Activated effector memory CD4-positive, alpha-beta T cell treated with anti-CD3 and anti-CD28 coated beads, Interleukin-2, amount 50 U/mL, for 16 hours (primary cell): ENCODE data around the gene HES5.
A peak's percentile ranks its signal among the peaks of the same experiment; 100 is the strongest.

Experiments
- DNase-seq: peaks from one replicate; pipeline ENCODE4 v3.0.0-alpha.2; 2020

The HES5 gene

GRCh38 chr1:2546515-2547209 lies 16.6 kb upstream of the HES5 start:
- DNase-seq: peak; percentile 94

- DNase-seq: peak; percentile 95
Measured at GRCh38 chr1:2545754-2546514, 15.9 kb upstream of the HES5 start.

- no peak for DNase-seq
Measured at GRCh38 chr1:2544875-2545640, 15.0 kb upstream of the HES5 start.

GRCh38 chr1:2544093-2544874 lies 14.2 kb upstream of the HES5 start:
- no peak for DNase-seq

GRCh38 chr1:2543543-2544092 lies 13.6 kb upstream of the HES5 start:
- DNase-seq: peak; percentile 78

- DNase-seq: no peak
Measured at GRCh38 chr1:2542246-2542915, 12.3 kb upstream of the HES5 start.

- DNase-seq: no peak
Measured at GRCh38 chr1:2541619-2542245, 11.7 kb upstream of the HES5 start.

- DNase-seq: no peak
Measured at GRCh38 chr1:2540816-2541492, 10.9 kb upstream of the HES5 start.

- DNase-seq: peak; percentile 76
Measured at GRCh38 chr1:2539312-2539907, 9.3 kb upstream of the HES5 start.

GRCh38 chr1:2538872-2539271 lies 8.8 kb upstream of the HES5 start:
- no peak for DNase-seq

GRCh38 chr1:2538376-2538775 lies 8.3 kb upstream of the HES5 start:
- DNase-seq: no peak

GRCh38 chr1:2537784-2538115 lies 7.7 kb upstream of the HES5 start:
- no peak for DNase-seq

GRCh38 chr1:2535981-2536380 lies 5.9 kb upstream of the HES5 start:
- no peak for DNase-seq

GRCh38 chr1:2535455-2535854 lies 5.4 kb upstream of the HES5 start:
- no peak for DNase-seq

GRCh38 chr1:2534687-2535441 lies 4.8 kb upstream of the HES5 start:
- DNase-seq: no peak

GRCh38 chr1:2534315-2534686 lies 4.2 kb upstream of the HES5 start:
- DNase-seq: no peak

- DNase-seq: no peak
Measured at GRCh38 chr1:2533365-2533764, 3.3 kb upstream of the HES5 start.

GRCh38 chr1:2532485-2533160 lies 2.6 kb upstream of the HES5 start:
- DNase-seq: no peak
